HepG2 (cell line): ENCODE measurements around the gene STKLD1. TPM values are rescaled to one million over a fixed set of nuclear protein-coding genes. Genes with fewer than 3 reads are reported as not detected.

Source experiments
- AKNA ChIP-seq: sonication (generic); formaldehyde crosslinking; IDR thresholded peaks from 2 replicates; pipeline ENCODE4 v1.4.0; 2020; ENCODE audit warnings: missing genetic modification reagents, borderline replicate concordance
- CSRNP2 ChIP-seq: sonication (generic); formaldehyde crosslinking; conservative IDR thresholded peaks from 2 replicates; pipeline ENCODE4 v1.8.0; 2022; ENCODE audit warnings: low read depth, missing genetic modification reagents
- GABPA ChIP-seq, 2 experiments: IDR thresholded peaks; 2 replicates each; pipeline ENCODE4 v1.6.1; 2011 to 2016; ENCODE audit warnings: low read depth in 2 of 2, low read length in 1 of 2, missing biosample characterization in 1 of 2, missing genetic modification characterization in 1 of 2
- GATAD2A ChIP-seq: IDR thresholded peaks from 2 replicates; pipeline ENCODE4 v1.6.1; 2016
- GTF2F1 ChIP-seq: fragments of 150-350 bp; IDR thresholded peaks from 2 replicates; pipeline ENCODE4 v1.6.1; 2014; ENCODE audit warnings: low read length
- HDAC1 ChIP-seq: sonication (generic); formaldehyde crosslinking; IDR thresholded peaks from 2 replicates; pipeline ENCODE4 v1.5.1; 2020; ENCODE audit warnings: mild to moderate bottlenecking, missing genetic modification reagents
- HOXA9 ChIP-seq: sonication (generic); formaldehyde crosslinking; IDR thresholded peaks from 2 replicates; pipeline ENCODE4 v1.8.1; 2022; ENCODE audit warnings: missing genetic modification reagents, mild to moderate bottlenecking, moderate library complexity, borderline replicate concordance
- JUN ChIP-seq: sonication (generic); formaldehyde crosslinking; IDR thresholded peaks from 2 replicates; pipeline ENCODE4 v1.4.0; 2020; ENCODE audit warnings: mild to moderate bottlenecking, missing genetic modification reagents
- MTA1 ChIP-seq: sonication (generic); formaldehyde crosslinking; IDR thresholded peaks from 2 replicates; pipeline ENCODE4 v1.4.0; 2020; ENCODE audit warnings: missing genetic modification reagents, mild to moderate bottlenecking, borderline replicate concordance
- NONO ChIP-seq, 2 experiments: fragments of 450-650 bp in 1 of 2; sonication (generic) in 1 of 2; formaldehyde crosslinking in 1 of 2; IDR thresholded peaks in 1 of 2; conservative IDR thresholded peaks in 1 of 2; 2 replicates each; pipeline versions ENCODE4 v1.6.1 to v1.8.0; 2017 to 2022; ENCODE audit warnings: mild to moderate bottlenecking in 1 of 2, missing genetic modification reagents in 1 of 2, moderate library complexity in 1 of 2
- PHF8 ChIP-seq: sonication (generic); formaldehyde crosslinking; IDR thresholded peaks from 2 replicates; pipeline ENCODE4 v1.5.0; 2020; ENCODE audit warnings: missing genetic modification reagents
- RFXAP ChIP-seq: sonication (generic); formaldehyde crosslinking; IDR thresholded peaks from 2 replicates; pipeline ENCODE4 v1.4.0; 2020; ENCODE audit warnings: missing genetic modification reagents, borderline replicate concordance
- SP4 ChIP-seq: sonication (generic); formaldehyde crosslinking; IDR thresholded peaks from 2 replicates; pipeline ENCODE4 v1.8.1; 2023; ENCODE audit warnings: mild to moderate bottlenecking, missing genetic modification reagents
- STAT6 ChIP-seq: sonication (generic); formaldehyde crosslinking; IDR thresholded peaks from 2 replicates; pipeline ENCODE4 v1.4.0; 2020; ENCODE audit warnings: missing genetic modification reagents, mild to moderate bottlenecking, borderline replicate concordance
- XRCC5 ChIP-seq: fragments of 200-400 bp; formaldehyde crosslinking; optimal IDR thresholded peaks from 2 replicates; pipeline ENCODE3; 2017; ENCODE audit warnings: mild to moderate bottlenecking, low read length
- ZNF224 ChIP-seq: sonication (generic); formaldehyde crosslinking; IDR thresholded peaks from 2 replicates; pipeline ENCODE4 v1.5.0; 2020; ENCODE audit warnings: mild to moderate bottlenecking, missing genetic modification reagents
- ZNF563 ChIP-seq: sonication (generic); formaldehyde crosslinking; IDR thresholded peaks from 2 replicates; pipeline ENCODE4 v1.8.0; 2022; ENCODE audit warnings: mild to moderate bottlenecking, moderate library complexity, missing genetic modification reagents
- ZNF704 ChIP-seq: sonication (generic); formaldehyde crosslinking; IDR thresholded peaks from 2 replicates; pipeline ENCODE4 v1.8.1; 2023; ENCODE audit warnings: mild to moderate bottlenecking, inconsistent platforms, moderate library complexity, missing genetic modification reagents, borderline replicate concordance
- ZNF776 ChIP-seq: sonication (generic); formaldehyde crosslinking; IDR thresholded peaks from 2 replicates; pipeline ENCODE4 v1.4.0; 2020; ENCODE audit warnings: mild to moderate bottlenecking, missing genetic modification reagents
- ZNF792 ChIP-seq: IDR thresholded peaks from 2 replicates; pipeline ENCODE4 v1.6.1; 2016
- polyA plus RNA-seq, 8 experiments: library from polyadenylated mRNA; depleted of rRNA in 3 of 8; stranded (reverse) in 7 of 8; unstranded in 1 of 8; fragments of >200 nt; fragmentation: Illumina TruSeq in 4 of 8; extraction: Trizol in 4 of 8; gene quantifications; 2 replicates each; pipeline versions ENCODE4 v1.2.1 to v1.2.3, GENCODE V29; 2011 to 2016; ENCODE audit warnings: low read depth in 4 of 8, missing spikeins in 1 of 8, mixed read lengths in 1 of 8; ENCODE audit not compliant: insufficient read depth in 1 of 8
- total RNA-seq, 5 experiments: library from RNA; depleted of rRNA; stranded (reverse); fragments of >200 nt; fragmentation: Illumina TruSeq; extraction: Trizol; gene quantifications; 2 replicates each; pipeline ENCODE4 v1.2.3, GENCODE V29; 2016; ENCODE audit warnings: low read depth in 1 of 5

Gene STKLD1
- total and polyA plus RNA-seq, 2 of the 13 experiments (the other 11 are each of a cell fraction or from before 2014, with no cell fraction given): 1.5 to 2.2 TPM

GRCh38 chr9:133448487-133448972, 72.4 kb downstream of the STKLD1 start (continued):
- TF ChIP-seq AKNA (CRISPR knock-in tag) (no peak), GTF2F1 (no peak), RFXAP (CRISPR knock-in tag) (peak; percentile 56; the same call in 1 of the 2 replicates), GABPA (IDR thresholded peaks at IDR 0.05; ENCODE audit: low read depth, low read length) (no peak), GABPA (CRISPR knock-in tag; IDR thresholded peaks at IDR 0.05; ENCODE audit: low read depth) (peak; percentile 13; the same call in 1 of the 2 replicates), ZNF776 (CRISPR knock-in tag) (no peak), ZNF224 (CRISPR knock-in tag) (no peak), XRCC5 (no peak), MTA1 (CRISPR knock-in tag) (peak; percentile 36; the same call in 1 of the 2 replicates), ZNF792 (no peak; the same call in 1 of the 2 replicates), SP4 (CRISPR knock-in tag) (no peak), GATAD2A (CRISPR knock-in tag) (0 out of 2 replicates have a peak, but pooled peaks have one; percentile 12), ZNF563 (CRISPR knock-in tag) (peak; percentile 82), NONO (IDR thresholded peaks at IDR 0.05) (no peak), NONO (CRISPR knock-in tag; conservative IDR thresholded peaks at IDR 0.05) (peak; percentile 53; the same call in 1 of the 2 replicates), PHF8 (CRISPR knock-in tag) (peak; percentile 48; the same call in 1 of the 2 replicates), HDAC1 (CRISPR knock-in tag) (peak; percentile 56; the same call in 1 of the 2 replicates), ZNF704 (CRISPR knock-in tag) (no peak), STAT6 (CRISPR knock-in tag) (no peak), HOXA9 (CRISPR knock-in tag) (peak; percentile 45; the same call in 1 of the 2 replicates), CSRNP2 (CRISPR knock-in tag) (no peak), JUN (CRISPR knock-in tag) (no peak)
